ENCODE data around the gene BCL11A.

BCL11A gene

DNA sequence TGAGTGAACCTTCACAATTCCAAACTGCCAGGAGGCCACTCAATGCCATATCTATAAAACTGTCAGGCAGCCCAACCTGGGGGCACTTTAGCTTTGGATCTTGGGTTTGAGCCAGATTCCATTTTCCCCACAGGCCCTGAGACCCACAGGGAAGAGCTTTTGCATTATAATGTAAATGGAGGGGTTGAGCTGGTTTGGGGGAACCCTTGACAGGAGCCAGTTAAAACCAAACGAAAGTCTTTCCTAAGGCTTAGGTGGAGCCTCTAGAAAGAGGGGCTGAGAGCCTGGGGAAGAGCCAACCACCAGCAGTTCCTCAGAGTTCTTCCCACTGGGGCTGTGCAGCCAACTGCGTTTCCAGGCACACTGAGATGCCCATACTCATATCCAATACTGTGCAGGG lies 42.7 kb downstream of the BCL11A start:
- TF ChIP-seq, protein P1, sequence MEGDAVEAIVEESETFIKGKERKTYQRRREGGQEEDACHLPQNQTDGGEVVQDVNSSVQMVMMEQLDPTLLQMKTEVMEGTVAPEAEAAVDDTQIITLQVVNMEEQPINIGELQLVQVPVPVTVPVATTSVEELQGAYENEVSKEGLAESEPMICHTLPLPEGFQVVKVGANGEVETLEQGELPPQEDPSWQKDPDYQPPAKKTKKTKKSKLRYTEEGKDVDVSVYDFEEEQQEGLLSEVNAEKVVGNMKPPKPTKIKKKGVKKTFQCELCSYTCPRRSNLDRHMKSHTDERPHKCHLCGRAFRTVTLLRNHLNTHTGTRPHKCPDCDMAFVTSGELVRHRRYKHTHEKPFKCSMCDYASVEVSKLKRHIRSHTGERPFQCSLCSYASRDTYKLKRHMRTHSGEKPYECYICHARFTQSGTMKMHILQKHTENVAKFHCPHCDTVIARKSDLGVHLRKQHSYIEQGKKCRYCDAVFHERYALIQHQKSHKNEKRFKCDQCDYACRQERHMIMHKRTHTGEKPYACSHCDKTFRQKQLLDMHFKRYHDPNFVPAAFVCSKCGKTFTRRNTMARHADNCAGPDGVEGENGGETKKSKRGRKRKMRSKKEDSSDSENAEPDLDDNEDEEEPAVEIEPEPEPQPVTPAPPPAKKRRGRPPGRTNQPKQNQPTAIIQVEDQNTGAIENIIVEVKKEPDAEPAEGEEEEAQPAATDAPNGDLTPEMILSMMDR (conservative IDR thresholded peaks at IDR 0.05; ENCODE audit: low read depth, low read length) = no peak
- Histone ChIP-seq H2AFZ (ENCODE audit: low read depth) (no peak overlapping the region), H3K27ac (no peak overlapping the region), H3K79me2 (ENCODE audit: insufficient read depth, low read depth) (0 out of 2 replicates have a peak, but pooled peaks cover under 1% of the 10 kb centered on the region), H3K4me1 (ENCODE audit: low read depth, poor library complexity, severe bottlenecking) (no peaks in the 10 kb centered on the region), H3K27me3 (ENCODE audit: insufficient read depth, low read depth) (no peaks in the 10 kb centered on the region), H3K9ac (no peak overlapping the region), H3K36me3 (ENCODE audit: insufficient read depth) (no peaks in the 10 kb centered on the region), H3K4me2 (no peak overlapping the region), H3K4me3 (IDR thresholded peaks at IDR 0.05; ENCODE audit: insufficient read depth, low read depth, low read length) (no peak overlapping the region), H4K20me1 (ENCODE audit: insufficient read depth) (no peaks in the 10 kb centered on the region)

GRCh38 chr2:60509066-60509465 lies 44.4 kb downstream of the BCL11A start:
- Histone ChIP-seq H3K27ac (no peak overlapping the region), H2AFZ (ENCODE audit: low read depth) (no peak overlapping the region), H3K27me3 (ENCODE audit: insufficient read depth, low read depth) (no peaks in the 10 kb centered on the region), H3K79me2 (ENCODE audit: insufficient read depth, low read depth) (peaks cover 9% of the 10 kb centered on the region; the same call in 1 of the 2 replicates), H3K36me3 (ENCODE audit: insufficient read depth) (no peaks in the 10 kb centered on the region), H3K4me1 (ENCODE audit: low read depth, poor library complexity, severe bottlenecking) (no peaks in the 10 kb centered on the region), H3K4me3 (IDR thresholded peaks at IDR 0.05; ENCODE audit: insufficient read depth, low read depth, low read length) (no peak overlapping the region), H3K9ac (no peak overlapping the region), H4K20me1 (ENCODE audit: insufficient read depth) (no peaks in the 10 kb centered on the region), H3K4me2 (no peak overlapping the region)
- TF ChIP-seq, protein P1 (conservative IDR thresholded peaks at IDR 0.05; ENCODE audit: low read depth, low read length) = no peak

- Histone ChIP-seq H4K20me1 (ENCODE audit: insufficient read depth) (no peaks in the 10 kb centered on the region), H3K79me2 (ENCODE audit: insufficient read depth, low read depth) (peaks cover 9% of the 10 kb centered on the region; the same call in 1 of the 2 replicates), H3K4me3 (IDR thresholded peaks at IDR 0.05; ENCODE audit: insufficient read depth, low read depth, low read length) (no peak overlapping the region), H3K4me2 (no peak overlapping the region), H3K27ac (no peak overlapping the region), H2AFZ (ENCODE audit: low read depth) (no peak overlapping the region), H3K9ac (no peak overlapping the region), H3K36me3 (ENCODE audit: insufficient read depth) (no peaks in the 10 kb centered on the region), H3K4me1 (ENCODE audit: low read depth, poor library complexity, severe bottlenecking) (no peaks in the 10 kb centered on the region), H3K27me3 (ENCODE audit: insufficient read depth, low read depth) (no peaks in the 10 kb centered on the region)
- TF ChIP-seq, protein P1 (conservative IDR thresholded peaks at IDR 0.05; ENCODE audit: low read depth, low read length) = no peak
Measured at GRCh38 chr2:60508339-60508917, 45.0 kb downstream of the BCL11A start.

- Histone ChIP-seq H3K4me3 (IDR thresholded peaks at IDR 0.05; ENCODE audit: insufficient read depth, low read depth, low read length) (no peak overlapping the region), H3K9ac (no peak overlapping the region), H3K4me1 (ENCODE audit: low read depth, poor library complexity, severe bottlenecking) (no peaks in the 10 kb centered on the region), H3K27me3 (ENCODE audit: insufficient read depth, low read depth) (no peaks in the 10 kb centered on the region), H3K27ac (no peak overlapping the region), H3K36me3 (ENCODE audit: insufficient read depth) (no peaks in the 10 kb centered on the region), H3K4me2 (no peak overlapping the region), H3K79me2 (ENCODE audit: insufficient read depth, low read depth) (peaks cover 9% of the 10 kb centered on the region; the same call in 1 of the 2 replicates), H2AFZ (ENCODE audit: low read depth) (no peak overlapping the region), H4K20me1 (ENCODE audit: insufficient read depth) (no peaks in the 10 kb centered on the region)
- TF ChIP-seq, protein P1 (conservative IDR thresholded peaks at IDR 0.05; ENCODE audit: low read depth, low read length) = no peak
Measured at GRCh38 chr2:60507211-60507965, 46.1 kb downstream of the BCL11A start.

Measured in KMS-11 (cell line).